Stimulated activated CD4-positive, alpha-beta T cell treated with anti-CD3 and anti-CD28 coated beads, TNF-alpha, amount 100 ng/mL, for 4 hours (primary cell): ENCODE results near the gene RYR2.

ENCODE experiments used
- DNase-seq, 3 experiments: peaks; one replicate each; pipeline ENCODE4 v3.0.0-alpha.2; 2020; ENCODE audit warnings: low read depth in 3 of 3

RYR2 gene

GRCh38 chr1:237197470-237198425, 155.8 kb downstream of the RYR2 start:
- DNase-seq = no peak

GRCh38 chr1:237199026-237199425, 157.0 kb downstream of the RYR2 start:
- no peak for DNase-seq

- DNase-seq = no peak
Observed at GRCh38 chr1:237201155-237201554, 159.2 kb downstream of the RYR2 start.

- no peak for DNase-seq
Observed at GRCh38 chr1:237204841-237205240, 162.9 kb downstream of the RYR2 start.

GRCh38 chr1:237205400-237206064, 163.5 kb downstream of the RYR2 start:
- no peak for DNase-seq

- no peak for DNase-seq
Observed at GRCh38 chr1:237206065-237206414, 164.1 kb downstream of the RYR2 start.

GRCh38 chr1:237211031-237211430, 169.0 kb downstream of the RYR2 start:
- no peak for DNase-seq

GRCh38 chr1:237211540-237211939, 169.6 kb downstream of the RYR2 start:
- no peak for DNase-seq

- DNase-seq = no peak
Observed at GRCh38 chr1:237219751-237220642, 178.0 kb downstream of the RYR2 start.

- DNase-seq = no peak
Observed at GRCh38 chr1:237223419-237223818, 181.4 kb downstream of the RYR2 start.

- no peak for DNase-seq
Observed at GRCh38 chr1:237226177-237226944, 184.4 kb downstream of the RYR2 start.

- DNase-seq = no peak
Observed at GRCh38 chr1:237227476-237227875, 185.5 kb downstream of the RYR2 start.

GRCh38 chr1:237228421-237228820, 186.4 kb downstream of the RYR2 start:
- DNase-seq = no peak

GRCh38 chr1:237229333-237229732, 187.3 kb downstream of the RYR2 start:
- DNase-seq = no peak

- DNase-seq = no peak
Observed at GRCh38 chr1:237232501-237232900, 190.5 kb downstream of the RYR2 start.

GRCh38 chr1:237235091-237235490, 193.1 kb downstream of the RYR2 start:
- DNase-seq = no peak

- no peak for DNase-seq
Observed at GRCh38 chr1:237237721-237238120, 195.7 kb downstream of the RYR2 start.

GRCh38 chr1:237239248-237239647, 197.3 kb downstream of the RYR2 start:
- DNase-seq = no peak

- no peak for DNase-seq
Observed at GRCh38 chr1:237241038-237241437, 199.1 kb downstream of the RYR2 start.

GRCh38 chr1:237244778-237245177, 202.8 kb downstream of the RYR2 start:
- no peak for DNase-seq

- no peak for DNase-seq
Observed at GRCh38 chr1:237247442-237247841, 205.5 kb downstream of the RYR2 start.
